IPS-18c (cell line): ENCODE measurements around the gene MON1A.
A peak's percentile ranks its signal among the peaks of the same experiment; 100 is the strongest.

Experiments
- H3K4me3 ChIP-seq: 2 replicates; pipeline ENCODE4 v1.7.0; 2013; ENCODE audit warnings: low read depth, mild to moderate bottlenecking, low read length, moderate library complexity; ENCODE audit not compliant: insufficient read depth
- H3K9me3 ChIP-seq: one replicate; pipeline ENCODE4 v1.6.1; 2013; ENCODE audit warnings: mild to moderate bottlenecking, low read length, moderate library complexity; ENCODE audit not compliant: control insufficient read depth, insufficient read depth

The MON1A gene

GRCh38 chr3:49902511-49903345, 26.9 kb downstream of the MON1A start:
- no peak overlapping the region for H3K4me3 ChIP-seq
- H3K9me3 ChIP-seq: no peaks in the 10 kb centered on the region

- Histone ChIP-seq H3K4me3 (no peak overlapping the region), H3K9me3 (no peaks in the 10 kb centered on the region)
These were observed 28.0 kb downstream of the MON1A start for GRCh38 chr3:49901366-49902339.

- Histone ChIP-seq H3K9me3 (no peaks in the 10 kb centered on the region), H3K4me3 (no peak overlapping the region)
These were observed 29.0 kb downstream of the MON1A start for GRCh38 chr3:49900491-49901153.

GRCh38 chr3:49899815-49900214, 29.8 kb downstream of the MON1A start:
- H3K9me3 ChIP-seq: no peaks in the 10 kb centered on the region
- H3K4me3 ChIP-seq: no peak overlapping the region

- H3K9me3 ChIP-seq: no peaks in the 10 kb centered on the region
These were observed 30.6 kb downstream of the MON1A start for GRCh38 chr3:49898991-49899390.

GRCh38 chr3:49896345-49896744, 33.3 kb downstream of the MON1A start:
- no peak overlapping the region for H3K4me3 ChIP-seq
- H3K9me3 ChIP-seq: no peaks in the 10 kb centered on the region

More at GRCh38 chr3:49898991-49899390, 30.6 kb downstream of the MON1A start:
- H3K4me3 ChIP-seq: no peak overlapping the region

- H3K9me3 ChIP-seq: no peaks in the 10 kb centered on the region
These were observed 33.8 kb downstream of the MON1A start for GRCh38 chr3:49895791-49896190.

GRCh38 chr3:49889296-49889695, 40.3 kb downstream of the MON1A start:
- H3K4me3 ChIP-seq: no peak overlapping the region
- no peaks in the 10 kb centered on the region for H3K9me3 ChIP-seq

More at GRCh38 chr3:49895791-49896190, 33.8 kb downstream of the MON1A start:
- no peak overlapping the region for H3K4me3 ChIP-seq

GRCh38 chr3:49886922-49887265, 42.7 kb downstream of the MON1A start:
- Histone ChIP-seq H3K4me3 (no peak overlapping the region), H3K9me3 (no peaks in the 10 kb centered on the region)

GRCh38 chr3:49883998-49884397, 45.6 kb downstream of the MON1A start:
- H3K9me3 ChIP-seq: no peaks in the 10 kb centered on the region
- H3K4me3 ChIP-seq: no peak overlapping the region

GRCh38 chr3:49882166-49882565, 47.4 kb downstream of the MON1A start:
- H3K4me3 ChIP-seq: no peak overlapping the region
- H3K9me3 ChIP-seq: no peaks in the 10 kb centered on the region

- Histone ChIP-seq H3K9me3 (no peaks in the 10 kb centered on the region), H3K4me3 (peak overlapping the region; percentile 2; the same call in 1 of the 2 replicates)
These were observed 48.9 kb downstream of the MON1A start for GRCh38 chr3:49880581-49881315.

GRCh38 chr3:49879721-49880120, 49.9 kb downstream of the MON1A start:
- Histone ChIP-seq H3K9me3 (no peaks in the 10 kb centered on the region), H3K4me3 (no peak overlapping the region)

- Histone ChIP-seq H3K9me3 (no peaks in the 10 kb centered on the region), H3K4me3 (no peak overlapping the region)
These were observed 50.9 kb downstream of the MON1A start for GRCh38 chr3:49878686-49879085.

GRCh38 chr3:49877716-49878115, 51.9 kb downstream of the MON1A start:
- Histone ChIP-seq H3K9me3 (no peaks in the 10 kb centered on the region), H3K4me3 (no peak overlapping the region)

- no peaks in the 10 kb centered on the region for H3K9me3 ChIP-seq
- H3K4me3 ChIP-seq: no peak overlapping the region
These were observed 53.0 kb downstream of the MON1A start for GRCh38 chr3:49876567-49876966.

GRCh38 chr3:49873623-49874022, 56.0 kb downstream of the MON1A start:
- no peaks in the 10 kb centered on the region for H3K9me3 ChIP-seq
- no peak overlapping the region for H3K4me3 ChIP-seq
